ENCODE results near the gene AXDND1.
"Not testable (repeated sequence)": the region's sequence is repeated elsewhere in the genome, so short reads cannot be mapped to it uniquely, and the experiment has no call there.

- TF ChIP-seq CTCF (conservative IDR thresholded peaks at IDR 0.05); ZFX (IDR thresholded peaks at IDR 0.05): not testable (repeated sequence)
Measured at GRCh38 chr1:179465661-179466060, 99.9 kb downstream of the AXDND1 start.
